ENCODE measurements around the gene TNIP3.

Gene TNIP3

DNA sequence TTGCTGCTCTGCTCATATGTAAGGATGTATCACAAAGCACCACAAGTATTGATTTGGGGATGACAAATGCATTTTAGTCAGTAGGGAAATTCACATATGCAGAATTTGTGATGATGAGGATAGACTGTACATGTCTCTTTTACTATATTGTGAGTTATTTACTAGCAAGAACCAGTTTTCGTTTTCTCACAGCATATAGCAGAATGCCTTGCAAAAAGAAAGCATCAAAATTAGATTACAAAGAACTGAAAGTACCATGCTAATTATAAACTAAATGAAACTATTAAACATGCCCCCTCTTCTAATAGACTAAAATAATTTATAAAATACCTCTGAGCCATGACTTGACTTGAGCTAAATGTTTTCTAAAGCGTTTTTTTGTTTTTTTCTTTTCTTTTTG, 20.1 kb downstream of the TNIP3 start:
- TF ChIP-seq, protein P1, sequence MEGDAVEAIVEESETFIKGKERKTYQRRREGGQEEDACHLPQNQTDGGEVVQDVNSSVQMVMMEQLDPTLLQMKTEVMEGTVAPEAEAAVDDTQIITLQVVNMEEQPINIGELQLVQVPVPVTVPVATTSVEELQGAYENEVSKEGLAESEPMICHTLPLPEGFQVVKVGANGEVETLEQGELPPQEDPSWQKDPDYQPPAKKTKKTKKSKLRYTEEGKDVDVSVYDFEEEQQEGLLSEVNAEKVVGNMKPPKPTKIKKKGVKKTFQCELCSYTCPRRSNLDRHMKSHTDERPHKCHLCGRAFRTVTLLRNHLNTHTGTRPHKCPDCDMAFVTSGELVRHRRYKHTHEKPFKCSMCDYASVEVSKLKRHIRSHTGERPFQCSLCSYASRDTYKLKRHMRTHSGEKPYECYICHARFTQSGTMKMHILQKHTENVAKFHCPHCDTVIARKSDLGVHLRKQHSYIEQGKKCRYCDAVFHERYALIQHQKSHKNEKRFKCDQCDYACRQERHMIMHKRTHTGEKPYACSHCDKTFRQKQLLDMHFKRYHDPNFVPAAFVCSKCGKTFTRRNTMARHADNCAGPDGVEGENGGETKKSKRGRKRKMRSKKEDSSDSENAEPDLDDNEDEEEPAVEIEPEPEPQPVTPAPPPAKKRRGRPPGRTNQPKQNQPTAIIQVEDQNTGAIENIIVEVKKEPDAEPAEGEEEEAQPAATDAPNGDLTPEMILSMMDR (IDR thresholded peaks at IDR 0.05; ENCODE audit: control insufficient read depth, insufficient read depth, low read depth, low read length, missing control alignments), result no peak
- H3K4me3 ChIP-seq (ENCODE audit: control insufficient read depth, low read depth, low read length), result no peak overlapping the region
- no peak for DNase-seq (ENCODE audit: low read depth)

DNA sequence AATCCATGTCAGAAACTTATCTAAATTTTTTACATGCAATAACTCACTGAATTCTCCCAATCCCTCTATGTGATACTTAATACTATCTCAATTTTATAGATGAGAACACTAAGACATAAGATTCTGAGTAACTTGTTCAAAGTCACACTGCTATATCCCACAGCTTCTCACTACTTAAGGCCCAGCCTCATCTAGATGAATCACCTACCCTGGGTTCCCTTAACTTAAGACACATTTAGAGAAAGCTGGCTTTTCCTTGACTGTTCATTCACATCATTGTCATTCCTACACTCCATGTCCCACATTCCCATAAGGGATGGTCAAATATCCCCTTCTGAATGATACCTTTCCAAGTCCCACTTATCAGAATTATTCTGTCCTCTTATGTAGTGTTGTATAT, 21.0 kb downstream of the TNIP3 start:
- no peak overlapping the region for H3K4me3 ChIP-seq (ENCODE audit: control insufficient read depth, low read depth, low read length)
- TF ChIP-seq, protein P1 (IDR thresholded peaks at IDR 0.05; ENCODE audit: control insufficient read depth, insufficient read depth, low read depth, low read length, missing control alignments), result no peak
- no peak for DNase-seq (ENCODE audit: low read depth)

DNA sequence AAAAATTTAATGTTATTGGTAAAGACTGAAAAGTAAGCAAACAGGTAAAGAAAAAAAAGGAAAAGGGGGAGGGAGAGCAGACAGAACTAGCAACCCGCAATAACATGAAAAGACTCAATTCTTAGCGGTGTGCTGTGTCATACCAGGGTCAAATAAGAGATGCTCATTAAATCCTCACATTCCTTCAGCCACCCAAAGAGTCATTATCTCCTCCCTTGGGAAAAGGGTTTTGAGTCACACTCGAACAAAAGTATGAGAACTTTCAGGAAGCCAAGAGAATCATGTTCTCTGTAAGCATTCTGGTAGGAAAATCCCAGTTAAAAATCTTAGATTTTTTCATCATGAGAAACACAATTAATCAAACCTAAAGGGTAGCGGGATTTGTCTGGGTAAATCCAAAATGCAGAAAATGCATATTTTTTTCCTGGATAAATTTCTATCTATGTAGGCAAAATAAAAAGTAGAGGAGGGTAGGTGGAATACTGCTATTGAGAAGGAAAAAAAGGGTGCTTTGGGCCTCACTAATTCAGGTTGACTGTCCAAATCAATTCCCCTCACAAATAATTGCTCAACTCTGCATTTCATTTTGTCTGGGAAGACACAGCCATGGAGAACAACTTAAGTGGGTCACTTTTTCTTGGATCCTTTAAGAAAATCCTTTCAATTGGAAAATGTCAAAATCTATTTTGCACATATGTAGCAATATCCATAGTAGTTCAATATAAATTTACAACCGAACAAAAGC, 23.2 kb downstream of the TNIP3 start:
- DNase-seq (ENCODE audit: low read depth), result peak; percentile 91
- TF ChIP-seq, protein P1 (IDR thresholded peaks at IDR 0.05; ENCODE audit: control insufficient read depth, insufficient read depth, low read depth, low read length, missing control alignments), result no peak
- H3K4me3 ChIP-seq (ENCODE audit: control insufficient read depth, low read depth, low read length), result no peak overlapping the region

DNA sequence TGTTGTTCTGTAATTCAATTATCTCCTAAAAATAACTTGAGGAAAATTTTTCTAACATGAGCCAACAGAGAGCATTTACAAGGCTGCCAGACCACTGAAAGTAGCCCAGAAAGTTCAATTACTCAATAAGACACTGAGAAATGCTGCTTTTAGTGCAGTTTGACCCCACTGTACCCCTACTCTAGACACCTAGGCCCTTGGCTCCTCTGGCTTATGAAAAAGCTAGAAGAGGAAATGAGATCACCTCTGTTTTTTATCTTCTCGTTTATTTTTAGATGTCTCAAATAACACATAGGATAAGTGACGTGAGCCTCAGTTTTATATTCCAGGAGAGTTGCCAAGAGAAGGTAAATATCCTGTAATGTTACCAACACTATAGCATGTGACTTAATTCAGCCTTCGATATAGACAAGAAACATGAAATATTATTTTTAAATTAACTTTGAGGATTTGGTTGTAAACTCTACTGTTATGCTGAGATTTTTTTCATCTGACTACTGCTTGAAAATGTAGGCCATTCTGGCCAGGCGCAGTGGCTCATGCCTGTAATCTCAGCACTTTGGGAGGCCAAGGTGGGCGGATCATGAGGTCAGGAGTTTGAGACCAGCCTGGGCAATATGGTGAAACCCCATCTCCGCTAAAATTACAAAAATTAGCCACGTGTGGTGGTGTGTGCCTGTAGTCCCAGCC, 24.4 kb downstream of the TNIP3 start:
- H3K4me3 ChIP-seq (ENCODE audit: control insufficient read depth, low read depth, low read length), result no peak overlapping the region
- TF ChIP-seq, protein P1 (IDR thresholded peaks at IDR 0.05; ENCODE audit: control insufficient read depth, insufficient read depth, low read depth, low read length, missing control alignments), result no peak
- DNase-seq (ENCODE audit: low read depth), result no peak

DNA sequence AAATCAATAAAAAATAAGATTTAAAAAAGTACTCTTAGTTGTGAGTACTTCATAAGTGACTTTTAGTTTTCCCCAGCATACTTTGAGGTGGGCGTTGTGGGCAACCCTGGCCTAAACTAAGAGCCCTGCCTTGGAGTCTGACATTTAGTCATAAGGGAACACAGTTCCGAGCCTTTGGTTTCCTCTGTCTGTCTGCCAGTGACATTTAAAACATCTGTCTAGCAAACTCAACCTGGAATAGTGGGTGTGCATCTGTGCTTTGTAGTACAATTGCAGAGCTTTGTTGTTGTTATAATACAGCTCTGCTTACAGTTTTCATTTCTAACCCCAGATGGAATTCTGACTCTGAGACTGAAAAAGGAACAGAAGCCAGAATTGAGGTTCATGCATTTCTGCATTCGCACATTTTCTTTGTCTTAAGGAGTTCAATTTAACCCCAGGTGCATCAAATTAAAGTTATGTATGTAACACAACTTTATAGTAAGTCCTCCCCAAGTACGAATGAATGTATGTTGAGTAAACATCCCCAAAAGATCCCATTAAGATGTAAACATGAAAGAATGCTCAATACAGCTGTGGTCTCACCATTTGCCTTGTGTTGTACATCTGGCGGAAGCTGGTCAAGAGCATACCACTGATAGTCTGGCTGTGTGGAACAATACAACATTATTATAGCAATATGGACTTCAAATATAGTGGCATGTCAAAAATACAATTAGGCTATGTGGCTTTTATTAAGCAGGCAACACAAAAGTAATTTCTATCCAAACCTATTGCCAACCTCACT, 25.9 kb downstream of the TNIP3 start:
- TF ChIP-seq, protein P1 (IDR thresholded peaks at IDR 0.05; ENCODE audit: control insufficient read depth, insufficient read depth, low read depth, low read length, missing control alignments), result no peak
- DNase-seq (ENCODE audit: low read depth), result no peak
- no peak overlapping the region for H3K4me3 ChIP-seq (ENCODE audit: control insufficient read depth, low read depth, low read length)

DNA sequence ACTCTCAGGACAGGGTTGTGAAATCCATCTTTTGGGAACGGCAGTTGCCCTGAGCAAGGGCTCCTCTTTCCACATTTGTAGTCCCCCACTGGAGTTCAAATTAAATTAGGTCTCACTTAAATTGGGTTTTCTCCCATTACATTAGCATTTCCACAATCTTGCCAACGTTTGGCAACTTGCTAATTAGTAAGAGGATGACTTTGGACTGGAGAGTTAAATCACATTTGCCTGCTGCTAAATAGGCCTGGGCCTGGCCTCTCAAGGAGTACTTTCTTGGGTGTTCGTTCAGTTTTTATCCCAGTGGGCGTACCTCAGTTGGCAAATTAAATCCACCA, 33.8 kb downstream of the TNIP3 start:
- no peak overlapping the region for H3K4me3 ChIP-seq (ENCODE audit: control insufficient read depth, low read depth, low read length)
- no peak for DNase-seq (ENCODE audit: low read depth)
- TF ChIP-seq, protein P1 (IDR thresholded peaks at IDR 0.05; ENCODE audit: control insufficient read depth, insufficient read depth, low read depth, low read length, missing control alignments), result no peak

Measured in AG09309 (cell line).